Cerebellar nuclear complex (tissue), 1 donor: ENCODE results near the gene ACTR5.
"Not testable (repeated sequence)": the region's sequence is repeated elsewhere in the genome, so short reads cannot be mapped to it uniquely, and the experiment has no call there.

ENCODE experiments used
- DNase-seq, 2 experiments: peaks; one replicate each; lab custom pipeline; 2025; lab: John Stamatoyannopoulos, UW

ACTR5 gene

GRCh38 chr20:38766071-38766470, 17.8 kb downstream of the ACTR5 start:
- DNase-seq: no peak

GRCh38 chr20:38769376-38770295, 21.4 kb downstream of the ACTR5 start:
- DNase-seq: no peak

GRCh38 chr20:38770546-38770945, 22.3 kb downstream of the ACTR5 start:
- no peak for DNase-seq

- DNase-seq: no peak
These were observed 22.7 kb downstream of the ACTR5 start for GRCh38 chr20:38770970-38771369.

GRCh38 chr20:38771621-38772020, 23.4 kb downstream of the ACTR5 start:
- no peak for DNase-seq

- no peak for DNase-seq
These were observed 25.9 kb downstream of the ACTR5 start for GRCh38 chr20:38774167-38774566.

- no peak for DNase-seq
These were observed 28.1 kb downstream of the ACTR5 start for GRCh38 chr20:38776363-38776762.

- no peak for DNase-seq
These were observed 31.2 kb downstream of the ACTR5 start for GRCh38 chr20:38779247-38780097.

GRCh38 chr20:38782275-38782674, 34.0 kb downstream of the ACTR5 start:
- DNase-seq: no peak

- DNase-seq: no peak
These were observed 39.6 kb downstream of the ACTR5 start for GRCh38 chr20:38787870-38788269.

GRCh38 chr20:38789503-38790199, 41.4 kb downstream of the ACTR5 start:
- DNase-seq: no peak

GRCh38 chr20:38790200-38791053, 42.2 kb downstream of the ACTR5 start:
- DNase-seq: no peak

GRCh38 chr20:38791291-38791690, 43.0 kb downstream of the ACTR5 start:
- no peak for DNase-seq

- DNase-seq: no peak
These were observed 43.7 kb downstream of the ACTR5 start for GRCh38 chr20:38791940-38792339.

- DNase-seq: not testable (repeated sequence)
These were observed 45.8 kb downstream of the ACTR5 start for GRCh38 chr20:38794057-38794456.

- no peak for DNase-seq
These were observed 50.0 kb downstream of the ACTR5 start for GRCh38 chr20:38798266-38798665.

GRCh38 chr20:38799203-38799602, 50.9 kb downstream of the ACTR5 start:
- no peak for DNase-seq

GRCh38 chr20:38800882-38801281, 52.6 kb downstream of the ACTR5 start:
- DNase-seq: no peak

GRCh38 chr20:38804221-38804620, 56.0 kb downstream of the ACTR5 start:
- DNase-seq: no peak

GRCh38 chr20:38804682-38805501, 56.6 kb downstream of the ACTR5 start:
- no peak for DNase-seq
